NCI-H1105 (cell line): Measurements from ENCODE around the gene GBP7.
"Not testable (repeated sequence)": the region's sequence is repeated elsewhere in the genome, so short reads cannot be mapped to it uniquely, and the experiment has no call there.

Source experiments
- DNase-seq: peaks from one replicate; lab custom pipeline; 2025; lab: John Stamatoyannopoulos, UW

The GBP7 gene, protein sequence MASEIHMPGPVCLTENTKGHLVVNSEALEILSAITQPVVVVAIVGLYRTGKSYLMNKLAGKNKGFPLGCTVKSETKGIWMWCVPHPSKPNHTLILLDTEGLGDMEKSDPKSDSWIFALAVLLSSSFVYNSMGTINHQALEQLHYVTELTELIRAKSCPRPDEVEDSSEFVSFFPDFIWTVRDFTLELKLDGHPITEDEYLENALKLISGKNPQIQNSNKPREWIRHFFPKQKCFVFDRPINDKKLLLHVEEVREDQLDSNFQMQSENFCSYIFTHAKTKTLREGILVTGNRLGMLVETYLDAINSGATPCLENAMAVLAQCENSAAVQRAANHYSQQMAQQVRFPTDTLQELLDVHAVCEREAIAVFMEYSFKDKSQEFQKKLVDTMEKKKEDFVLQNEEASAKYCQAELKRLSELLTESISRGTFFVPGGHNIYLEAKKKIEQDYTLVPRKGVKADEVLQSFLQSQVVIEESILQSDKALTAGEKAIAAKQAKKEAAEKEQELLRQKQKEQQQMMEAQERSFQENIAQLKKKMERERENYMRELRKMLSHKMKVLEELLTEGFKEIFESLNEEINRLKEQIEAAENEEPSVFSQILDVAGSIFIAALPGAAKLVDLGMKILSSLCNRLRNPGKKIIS

DNA sequence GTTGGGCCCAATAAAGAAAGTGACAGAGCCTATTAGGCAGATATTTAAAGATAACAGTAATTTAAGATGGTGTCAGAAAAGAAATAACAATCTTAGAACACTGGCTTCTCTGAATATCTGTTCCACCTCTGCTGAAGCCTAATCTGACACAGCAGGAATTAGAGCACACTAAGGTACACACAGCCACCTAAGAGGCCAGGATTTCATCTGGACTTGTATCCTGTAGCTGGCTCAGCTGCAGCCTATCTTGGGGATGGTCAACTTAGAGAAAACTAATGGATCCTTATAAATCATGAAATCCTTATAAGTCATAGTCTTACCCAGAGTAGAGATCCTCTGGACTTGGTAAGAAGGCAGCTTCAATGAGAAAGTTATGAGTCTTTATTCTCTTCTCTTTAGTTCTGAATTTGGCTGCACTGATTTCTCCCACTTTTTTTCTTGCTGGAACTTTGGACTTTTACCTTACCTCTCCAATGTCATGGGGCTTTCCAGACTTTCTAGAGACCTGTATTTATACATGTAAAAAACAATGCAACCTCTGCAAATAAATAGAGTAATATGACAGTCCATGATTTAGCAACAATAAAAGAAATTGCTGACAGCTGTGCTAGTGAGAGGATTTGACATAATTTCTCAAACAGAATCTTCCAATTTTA is at the start of gene GBP7:
GBP7 (minus strand) TSS at position 403 of the 656 bp plus-strand sequence. CDS start 4,068 bp downstream, outside the sequence.
- DNase-seq, result no peak

DNA sequence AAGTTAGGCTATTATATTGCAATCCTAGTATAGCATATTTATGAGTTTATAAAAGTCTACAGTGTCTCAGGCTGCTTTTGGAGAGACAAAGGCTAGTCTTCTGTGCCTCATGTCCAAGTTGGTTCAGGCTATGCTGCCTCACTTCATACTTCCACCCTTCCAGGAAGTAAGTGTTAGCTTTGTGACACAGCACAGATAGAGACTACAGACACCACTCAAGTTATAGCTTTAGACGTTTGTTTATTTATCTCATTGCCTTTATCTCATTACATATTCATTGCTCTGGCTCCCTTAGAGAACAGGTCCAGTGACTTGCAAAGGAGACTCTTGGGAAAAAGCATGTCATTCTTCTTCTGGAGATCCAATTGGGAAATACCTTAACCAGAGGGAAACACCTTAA is 45.5 kb upstream of the GBP7 start:
- no peak for DNase-seq

DNA sequence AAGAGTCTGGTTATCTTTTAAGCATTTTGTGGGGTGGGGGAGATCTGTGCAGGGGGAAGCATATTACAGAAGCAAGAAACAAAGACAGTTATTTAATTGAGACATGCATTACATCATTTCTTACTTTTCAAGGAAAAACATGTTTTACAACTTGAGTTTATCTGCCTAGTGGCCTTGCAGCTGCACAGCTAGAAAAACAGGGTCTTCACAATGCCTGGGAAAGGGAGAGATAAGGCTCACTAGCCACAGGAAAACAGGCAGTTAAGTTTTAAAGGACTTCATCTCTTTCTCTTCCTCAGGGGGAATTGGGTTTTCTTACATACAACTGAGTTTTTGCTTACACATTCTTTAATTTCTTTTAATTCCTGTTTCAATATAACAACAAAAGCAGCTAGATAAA is 44.0 kb upstream of the GBP7 start:
- not testable (repeated sequence) for DNase-seq

DNA sequence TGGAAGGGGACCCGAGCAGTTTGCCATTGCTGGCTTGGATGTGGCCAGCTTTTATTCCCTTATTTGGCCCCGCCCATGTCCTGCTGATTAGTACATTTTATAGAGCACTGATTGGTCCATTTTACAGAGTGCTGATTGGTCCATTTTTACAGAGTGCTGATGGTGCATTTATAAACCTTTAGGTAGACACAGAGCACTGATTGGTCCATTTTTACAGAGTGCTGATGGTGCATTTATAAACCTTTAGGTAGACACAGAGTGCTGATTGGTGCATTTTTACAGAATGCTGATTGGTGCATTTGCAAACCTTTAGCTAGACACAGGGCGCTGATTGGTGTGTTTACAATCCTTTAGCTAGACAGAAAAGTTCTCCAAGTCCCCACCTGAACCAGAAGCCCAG is 43.1 kb upstream of the GBP7 start:
- DNase-seq, result not testable (repeated sequence)

DNA sequence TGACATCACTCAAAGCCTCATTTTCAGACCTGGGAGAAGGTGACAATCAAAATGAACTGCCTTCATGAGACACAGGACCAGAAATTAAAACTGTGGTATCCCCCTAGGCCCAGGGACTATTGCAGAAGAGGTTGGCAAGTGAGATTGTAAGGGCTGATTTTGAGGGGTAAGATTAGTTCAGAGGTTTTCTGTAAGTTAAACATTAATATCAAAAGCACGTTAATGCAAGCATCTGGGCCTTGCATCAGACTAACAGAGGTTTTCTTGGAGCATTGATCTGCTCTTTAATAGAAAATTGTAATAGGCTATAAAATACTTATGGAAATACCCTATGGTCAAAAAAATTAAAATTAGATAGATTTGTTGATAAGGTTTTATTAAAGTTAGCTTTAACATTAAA is 37.5 kb upstream of the GBP7 start:
- DNase-seq, result no peak

DNA sequence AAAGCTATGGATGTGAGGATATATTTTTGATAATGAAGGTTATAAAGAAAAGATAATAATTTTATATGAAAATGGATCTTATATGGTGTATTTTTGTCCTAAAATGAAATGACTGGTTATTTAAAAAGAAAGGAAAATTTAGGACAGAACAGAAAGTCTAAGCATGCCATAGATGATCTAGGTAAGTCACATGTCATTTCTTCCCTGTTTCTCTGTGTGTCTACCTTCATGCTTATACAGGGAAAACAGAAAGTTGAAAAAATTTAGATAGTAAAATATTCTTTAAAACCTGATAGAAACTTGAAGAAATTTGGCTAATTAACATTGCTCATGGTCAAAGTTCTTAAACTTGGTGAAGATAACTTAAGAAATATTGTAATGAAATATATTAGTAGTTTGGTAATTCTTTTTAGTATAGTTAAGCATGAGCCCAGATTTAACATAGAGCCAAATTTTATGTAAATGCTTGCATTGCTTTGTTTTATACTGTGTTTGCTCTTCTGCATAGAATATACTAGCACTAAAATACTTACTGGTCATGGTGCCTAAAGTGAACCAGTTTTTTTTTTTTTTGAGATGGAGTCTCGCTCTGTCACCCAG is 35.3 kb upstream of the GBP7 start:
- no peak for DNase-seq

DNA sequence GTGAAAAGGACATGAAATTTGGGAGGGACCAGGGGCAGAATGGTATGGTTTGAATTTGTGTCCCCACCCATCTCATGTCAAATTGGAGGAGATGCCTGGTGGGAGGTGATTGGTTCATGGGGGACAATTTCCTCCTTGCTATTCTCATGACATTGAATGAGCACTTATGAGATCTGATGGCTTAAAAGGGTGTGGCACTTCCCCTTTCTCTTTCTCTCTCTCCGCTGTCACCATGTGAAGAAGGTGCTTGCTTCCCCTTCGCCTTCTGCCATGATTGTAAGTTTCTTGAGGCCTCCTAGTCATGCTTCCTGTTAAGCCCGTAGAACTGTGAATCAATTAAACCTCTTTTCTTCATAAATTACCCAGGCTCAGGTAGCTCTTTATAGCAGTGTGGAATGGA is 30.6 kb upstream of the GBP7 start:
- no peak for DNase-seq

DNA sequence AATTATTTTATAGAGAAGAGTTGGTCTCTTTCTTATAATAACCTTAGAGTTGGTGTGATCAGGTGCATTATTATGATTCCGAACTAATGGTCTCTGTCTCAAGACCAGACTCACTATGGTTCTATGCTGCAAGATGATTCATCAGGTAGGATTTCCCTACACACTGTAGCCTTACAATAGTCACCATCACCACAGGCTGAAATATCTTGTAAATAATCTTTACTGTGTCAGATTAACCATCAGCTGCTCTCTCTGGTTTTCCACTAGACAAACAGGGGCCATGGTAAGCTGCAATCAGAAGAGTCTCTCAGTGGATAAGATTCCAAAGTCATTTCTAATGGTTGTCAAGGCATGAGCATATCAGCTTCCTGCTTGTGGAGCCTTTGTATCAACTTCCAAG is 27.4 kb upstream of the GBP7 start:
- DNase-seq, result no peak

DNA sequence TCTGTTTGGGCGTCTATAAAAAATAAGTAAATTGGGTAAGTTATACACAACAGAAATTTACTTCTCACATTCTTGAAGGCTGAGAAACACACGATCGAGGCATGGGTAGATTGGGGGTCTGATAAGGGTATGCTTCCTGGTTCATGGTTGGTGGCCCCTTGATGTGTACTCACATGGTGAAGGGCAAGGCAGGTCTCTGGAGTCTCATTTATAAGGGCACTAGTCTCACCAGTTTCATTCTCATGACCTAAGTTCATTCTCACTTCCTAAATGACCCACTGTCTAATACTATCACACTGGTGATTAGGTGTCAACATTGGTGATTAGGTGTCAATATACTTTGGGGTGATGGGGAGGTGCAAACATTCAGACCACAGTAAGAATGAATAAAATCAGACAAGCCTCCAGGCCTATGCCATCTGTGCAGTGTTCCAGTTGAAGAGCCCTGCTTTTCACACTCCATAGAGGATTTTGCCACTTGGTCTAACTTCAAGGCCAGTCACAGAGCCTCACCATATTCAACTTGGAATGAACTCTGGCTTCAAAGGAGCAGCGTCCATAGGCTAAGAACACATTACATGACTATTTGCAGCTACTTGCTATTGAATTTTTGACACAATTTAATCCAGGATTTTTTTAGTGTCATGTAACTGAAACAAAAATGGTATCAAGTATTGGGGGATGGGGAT is 25.4 kb upstream of the GBP7 start:
- DNase-seq, result no peak

DNA sequence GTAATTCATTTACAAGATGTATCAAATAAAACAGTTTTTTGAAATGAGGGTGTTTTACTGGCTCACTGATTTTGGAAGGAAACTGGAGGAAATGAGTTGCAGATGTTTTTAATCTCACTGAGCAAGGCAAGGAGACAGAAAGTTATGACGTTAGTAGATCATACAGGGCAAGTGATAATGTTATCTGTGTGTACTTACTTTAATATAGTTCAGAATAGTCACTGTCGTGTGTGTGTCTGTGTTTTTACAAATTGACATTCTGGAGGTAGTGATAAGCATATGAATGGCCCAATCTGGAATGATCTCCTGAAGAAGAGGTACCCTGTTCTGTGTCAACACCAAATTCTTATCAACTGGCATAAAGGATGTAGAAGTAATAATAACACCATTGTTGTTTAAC is 24.9 kb upstream of the GBP7 start:
- DNase-seq, result no peak

DNA sequence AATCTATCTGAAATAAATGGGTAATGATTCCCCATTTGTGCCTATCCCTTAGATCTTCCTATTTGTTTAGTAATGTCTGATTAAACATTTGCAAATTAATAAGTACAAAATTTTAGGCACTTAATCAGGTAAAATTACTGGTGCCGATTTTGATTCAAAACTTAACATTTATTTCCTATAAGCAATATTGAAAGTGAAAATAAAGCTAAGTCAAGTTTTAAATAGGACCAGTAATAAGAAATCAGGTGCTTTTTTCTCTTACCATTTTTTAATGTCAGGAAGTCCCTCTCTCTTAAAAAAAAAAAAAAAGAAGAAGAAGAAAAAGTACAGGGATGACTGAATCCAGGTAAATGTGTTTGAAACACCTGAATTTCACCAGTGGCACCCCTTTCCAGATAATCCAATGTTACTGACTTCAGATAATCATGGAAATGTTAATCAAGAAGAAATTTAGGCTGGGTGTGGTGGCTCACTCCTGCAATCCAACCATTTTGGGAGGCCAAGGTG is 23.8 kb upstream of the GBP7 start:
- DNase-seq, result no peak

DNA sequence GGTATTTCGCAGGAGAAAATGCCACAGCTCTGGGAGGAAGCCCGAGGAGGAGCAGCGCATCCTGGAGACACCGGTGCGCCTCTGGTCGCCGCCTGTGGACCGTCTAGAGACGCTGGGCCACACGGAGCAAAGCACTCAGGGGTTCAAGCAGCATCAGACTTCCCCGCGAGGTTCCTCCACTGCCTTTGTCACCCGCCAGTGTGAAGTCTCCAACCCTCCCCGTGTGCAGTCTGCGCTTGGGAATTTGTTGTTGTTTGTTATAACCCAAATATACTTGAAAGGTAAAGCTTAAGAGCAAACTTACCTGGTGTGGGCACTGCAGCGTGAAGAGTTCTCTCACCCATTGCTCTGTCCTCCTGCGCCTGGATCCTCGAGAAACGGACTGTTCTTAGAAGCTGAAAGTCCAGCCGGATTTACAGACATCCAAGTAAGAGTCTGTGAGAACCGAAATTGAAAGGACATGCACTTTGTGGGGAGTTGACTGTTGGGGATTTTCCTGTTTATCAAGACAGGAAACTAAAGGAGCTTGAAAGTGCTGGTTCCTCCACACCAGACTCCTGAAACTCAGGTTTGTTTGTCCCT is 22.8 kb upstream of the GBP7 start, which contains the start of gene GBP4:
GBP4 (minus strand) TSS at position 452 of the 582 bp plus-strand sequence; CDS start at position 344, 108 bp downstream.
- no peak for DNase-seq

DNA sequence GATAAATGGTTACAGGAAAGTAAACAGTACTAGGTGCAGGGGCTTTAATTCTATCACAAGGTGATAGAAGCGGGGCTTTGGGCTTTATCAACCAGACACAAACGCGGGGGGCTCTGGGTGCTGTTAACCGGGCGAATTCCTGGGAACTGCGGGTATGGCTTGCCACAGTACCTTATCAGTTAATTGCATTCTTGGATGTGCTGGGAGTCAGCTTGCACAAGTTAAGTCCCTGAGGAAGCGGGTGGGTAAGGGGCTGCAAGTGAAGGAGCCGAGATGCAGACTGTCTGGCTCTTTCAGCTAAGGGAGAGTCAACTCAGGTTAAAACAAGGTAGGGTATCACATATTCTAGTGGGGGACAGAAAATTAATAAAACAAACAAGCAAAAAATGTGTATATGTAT is 22.3 kb upstream of the GBP7 start:
- no peak for DNase-seq

DNA sequence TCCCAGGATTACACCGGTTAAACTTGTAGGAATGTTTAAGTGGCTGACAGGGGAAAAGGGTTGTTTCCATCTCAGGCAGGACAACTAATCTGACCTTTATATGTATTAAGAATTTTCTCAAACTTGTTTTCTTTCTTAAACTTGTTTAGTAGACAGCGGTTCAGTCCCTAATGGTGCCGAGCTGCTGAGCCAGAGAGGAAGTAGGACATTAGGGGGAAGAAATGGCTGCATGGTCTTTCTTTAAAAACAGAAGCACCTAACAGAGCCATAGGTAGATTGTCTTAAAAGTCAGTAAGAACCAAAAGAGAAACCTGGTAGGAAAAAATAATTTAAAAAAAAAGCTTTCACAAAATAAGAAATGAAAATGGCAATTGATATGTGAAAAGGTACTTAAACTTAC is 19.7 kb upstream of the GBP7 start:
- DNase-seq, result no peak

DNA sequence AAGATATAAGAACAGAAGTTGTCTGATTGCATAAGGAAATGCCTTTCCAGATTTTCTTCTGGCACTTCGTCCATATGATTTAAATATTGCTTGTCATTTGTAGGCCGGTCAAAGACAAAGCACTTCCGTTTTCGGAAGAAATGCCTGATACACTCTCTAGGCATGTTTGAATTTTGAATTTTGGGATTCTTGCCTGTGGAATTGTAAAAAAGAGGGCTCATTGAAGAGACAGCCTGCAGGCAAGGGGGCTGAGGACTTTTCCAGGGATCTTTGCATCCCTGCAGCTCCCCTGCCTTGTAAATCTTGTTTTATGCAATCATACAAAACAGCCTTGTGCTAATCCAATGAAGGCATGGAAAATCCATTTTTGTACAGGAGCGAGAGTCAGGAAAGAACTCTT is 15.5 kb upstream of the GBP7 start:
- no peak for DNase-seq

DNA sequence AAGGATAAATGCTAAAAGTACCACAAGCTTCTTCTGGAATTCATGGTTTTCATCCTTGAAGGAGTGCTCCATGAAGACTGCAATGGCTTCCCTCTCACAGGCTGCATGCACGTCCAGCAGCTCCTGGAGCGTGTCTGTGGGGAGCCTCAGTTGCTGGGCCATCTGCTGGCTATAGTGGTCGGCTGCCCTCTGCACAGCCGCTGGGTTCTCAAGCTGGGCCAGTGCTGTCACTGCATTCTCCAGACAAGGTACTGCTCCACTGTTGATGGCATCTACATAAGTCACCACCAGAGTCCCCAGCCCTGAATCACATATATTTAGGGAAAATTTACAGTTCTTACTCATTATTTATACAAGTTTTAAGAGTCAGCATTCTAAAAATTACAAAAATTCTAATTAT is 14.2 kb upstream of the GBP7 start:
- no peak for DNase-seq

DNA sequence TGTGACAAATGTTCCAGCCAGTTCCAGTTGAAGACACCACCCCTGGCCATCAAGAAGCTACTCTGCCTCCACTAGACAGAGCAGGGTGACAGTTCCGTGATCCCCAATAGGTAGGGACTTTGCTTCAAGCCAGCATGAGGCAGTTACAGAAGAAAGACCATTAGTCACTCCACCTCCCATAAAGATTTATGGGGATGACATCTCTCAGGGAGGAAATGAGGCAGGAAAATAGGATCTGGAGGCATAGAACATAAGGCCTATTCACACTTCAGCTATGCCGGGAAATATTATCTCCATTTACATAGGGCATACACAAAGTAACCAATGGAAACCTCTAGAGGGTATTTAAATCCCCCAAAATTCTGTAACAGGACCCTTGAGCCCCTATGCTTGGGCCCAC is 3.5 kb upstream of the GBP7 start:
- no peak for DNase-seq

DNA sequence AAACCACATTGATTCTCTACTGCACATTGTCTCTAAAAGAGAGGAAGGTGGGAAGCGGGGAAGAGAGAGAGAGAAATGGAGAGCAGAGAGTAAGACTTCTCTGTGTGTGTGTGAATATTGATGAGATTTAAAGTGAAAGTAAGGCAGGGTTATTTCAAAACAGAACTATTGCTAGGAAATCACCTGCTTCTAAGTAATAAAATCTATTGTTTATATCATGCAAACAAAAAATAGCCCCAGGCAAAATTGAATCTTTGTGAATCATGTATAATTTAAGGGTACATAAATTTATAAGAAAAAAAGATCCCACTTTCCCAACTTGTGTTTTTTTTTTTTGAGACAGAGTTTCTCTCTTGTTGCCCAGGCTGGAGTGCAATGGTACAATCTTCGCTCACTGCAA is 1.2 kb upstream of the GBP7 start:
- DNase-seq, result no peak

DNA sequence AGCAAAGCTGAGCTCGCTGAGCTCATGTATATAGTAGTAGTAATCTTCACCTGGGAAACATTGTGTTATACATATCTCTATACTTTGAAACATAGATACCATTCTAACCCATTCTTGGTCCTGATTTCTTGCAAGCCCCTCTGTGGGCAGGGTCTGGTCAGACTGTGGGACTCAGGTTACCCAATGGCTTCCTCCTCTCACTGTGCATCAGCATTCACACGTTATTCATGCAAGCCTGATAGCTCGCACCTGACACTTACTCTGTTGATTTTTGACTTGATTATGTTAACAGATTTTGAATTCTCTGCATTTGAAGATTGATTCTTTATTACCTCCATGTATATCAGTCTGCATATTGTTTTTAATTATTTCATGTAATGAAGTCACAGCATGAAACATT is 1.3 kb downstream of the GBP7 start:
- DNase-seq, result no peak

DNA sequence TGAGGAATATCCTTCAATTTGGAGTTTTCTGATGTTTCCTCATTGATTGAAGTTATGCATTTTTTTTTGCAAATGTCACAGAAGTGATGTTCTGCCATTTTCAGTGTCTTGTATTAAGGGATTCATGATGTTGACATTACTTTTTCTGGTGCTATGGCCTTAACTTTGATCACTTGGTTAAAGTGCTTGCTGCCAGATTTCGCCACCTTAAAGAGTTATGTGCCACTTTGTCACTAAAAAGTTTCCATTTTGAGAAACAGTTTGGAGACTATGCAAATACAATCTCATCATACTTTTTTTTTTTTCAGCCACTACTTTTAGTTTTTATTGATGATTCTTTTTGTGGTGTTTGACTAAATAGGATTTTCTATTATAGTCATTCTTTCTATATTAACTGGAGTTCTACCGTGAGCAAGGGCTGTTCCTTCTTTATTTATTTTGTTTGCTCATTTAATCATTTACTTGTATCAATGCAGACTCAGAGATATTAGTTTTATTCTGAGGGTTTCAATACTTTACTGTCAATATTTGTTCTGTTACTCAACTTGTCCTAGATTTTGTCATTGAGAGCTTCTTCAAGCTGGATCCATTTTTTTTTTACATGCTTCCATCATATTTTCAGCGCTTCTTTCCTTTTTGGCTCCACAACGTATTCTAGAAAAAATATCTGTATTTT is 3.2 kb downstream of the GBP7 start:
- no peak for DNase-seq

DNA sequence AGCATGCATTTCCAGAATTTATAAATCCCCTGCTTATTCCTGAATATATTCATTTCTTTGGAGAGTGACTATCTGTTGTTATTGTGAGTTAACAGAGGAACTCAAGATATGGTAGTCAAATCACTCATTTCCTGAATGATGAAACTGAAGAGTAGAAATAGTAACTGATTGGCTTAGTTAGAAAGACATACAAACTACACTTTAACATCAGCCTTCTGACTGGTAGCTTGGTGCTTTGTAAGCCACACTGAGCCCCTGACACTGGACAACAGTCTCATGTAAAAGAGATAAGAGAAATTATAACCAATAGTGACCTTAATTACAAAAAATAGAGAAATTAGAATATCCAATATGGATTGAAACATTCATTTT is 4.8 kb downstream of the GBP7 start:
- no peak for DNase-seq
